Upper lobe of right lung (tissue), 1 donor: ENCODE results near the gene TCEA3. TPM values are rescaled to one million over a fixed set of nuclear protein-coding genes. Genes with fewer than 3 reads are reported as not detected.

Experiments
- ATAC-seq: fragments of 200-7000 bp; cut with Tn5 transposase; one replicate; pipeline ENCODE4 v1.9.1; 2020; ENCODE audit warnings: mild to moderate bottlenecking, moderate library complexity
- DNase-seq: peaks from one replicate; pipeline ENCODE4 v3.0.0-alpha.2; 2020
- H3K27ac ChIP-seq: fragments of 200-600 bp; one replicate; pipeline ENCODE4 v1.8.0; 2022
- H3K27me3 ChIP-seq: fragments of 200-600 bp; one replicate; pipeline ENCODE4 v1.8.0; 2022; ENCODE audit warnings: mild to moderate bottlenecking
- H3K36me3 ChIP-seq: fragments of 200-600 bp; one replicate; pipeline ENCODE4 v1.8.0; 2022
- H3K4me1 ChIP-seq: fragments of 200-600 bp; one replicate; pipeline ENCODE4 v1.8.0; 2022
- H3K4me3 ChIP-seq: fragments of 200-600 bp; one replicate; pipeline ENCODE4 v1.8.0; 2022; ENCODE audit warnings: mild to moderate bottlenecking
- H3K9me3 ChIP-seq: fragments of 200-600 bp; one replicate; pipeline ENCODE4 v1.8.0; 2022
- intact Hi-C: fragments of 100-400 bp; cut with DNase I; formaldehyde crosslinking; loops from one replicate; pipeline ENCODE4 v1.11.0; 2022
- total RNA-seq: library from RNA; stranded (reverse); fragmentation: NEBNext Ultra II Directional; extraction: Animal tissue kit (Norgen Biotek cat#: 25700); gene quantifications from one replicate; pipeline ENCODE4 v1.2.1, GENCODE V29; 2021
- TF ChIP-seq, protein P1 (sequence below): fragments of 200-600 bp; IDR thresholded peaks from one replicate; pipeline ENCODE4 v1.8.0; 2022; ENCODE audit warnings: antibody characterized with exemption
- donor health status: DM: no; HTN: yes; CAD: no; lungs with severe emphysema.

The TCEA3 gene
- total RNA-seq, 1 donor from 2014 or later, result 39.4 TPM

DNA sequence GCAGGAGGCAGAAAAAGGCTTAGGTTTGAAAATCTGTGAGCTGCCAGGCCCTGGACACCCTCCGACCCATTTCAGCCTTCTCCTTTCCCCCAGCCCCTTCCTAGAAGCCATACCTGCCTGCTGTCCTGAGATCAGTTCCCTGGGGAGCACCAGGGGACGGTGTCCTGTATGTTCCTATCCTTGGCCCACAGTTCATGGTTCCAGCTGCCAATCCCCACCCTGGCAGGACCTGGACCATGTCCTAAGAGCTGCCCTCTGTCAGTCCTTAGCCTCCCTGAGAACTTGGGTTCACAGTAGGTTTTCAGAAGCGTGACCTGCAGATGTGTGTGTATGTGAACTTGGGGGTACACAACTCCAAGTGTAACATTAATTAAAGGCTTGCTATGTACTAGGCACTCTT lies 3.8 kb downstream of the TCEA3 start:
- Histone ChIP-seq H3K4me3 (no peak overlapping the region), H3K27ac (no peak overlapping the region), H3K9me3 (no peaks in the 10 kb centered on the region), H3K36me3 (no peaks in the 10 kb centered on the region), H3K4me1 (peaks cover 23% of the 10 kb centered on the region), H3K27me3 (no peaks in the 10 kb centered on the region)
- no peak for ATAC-seq
- intact Hi-C loops, result no loop called here
- TF ChIP-seq, protein P1, sequence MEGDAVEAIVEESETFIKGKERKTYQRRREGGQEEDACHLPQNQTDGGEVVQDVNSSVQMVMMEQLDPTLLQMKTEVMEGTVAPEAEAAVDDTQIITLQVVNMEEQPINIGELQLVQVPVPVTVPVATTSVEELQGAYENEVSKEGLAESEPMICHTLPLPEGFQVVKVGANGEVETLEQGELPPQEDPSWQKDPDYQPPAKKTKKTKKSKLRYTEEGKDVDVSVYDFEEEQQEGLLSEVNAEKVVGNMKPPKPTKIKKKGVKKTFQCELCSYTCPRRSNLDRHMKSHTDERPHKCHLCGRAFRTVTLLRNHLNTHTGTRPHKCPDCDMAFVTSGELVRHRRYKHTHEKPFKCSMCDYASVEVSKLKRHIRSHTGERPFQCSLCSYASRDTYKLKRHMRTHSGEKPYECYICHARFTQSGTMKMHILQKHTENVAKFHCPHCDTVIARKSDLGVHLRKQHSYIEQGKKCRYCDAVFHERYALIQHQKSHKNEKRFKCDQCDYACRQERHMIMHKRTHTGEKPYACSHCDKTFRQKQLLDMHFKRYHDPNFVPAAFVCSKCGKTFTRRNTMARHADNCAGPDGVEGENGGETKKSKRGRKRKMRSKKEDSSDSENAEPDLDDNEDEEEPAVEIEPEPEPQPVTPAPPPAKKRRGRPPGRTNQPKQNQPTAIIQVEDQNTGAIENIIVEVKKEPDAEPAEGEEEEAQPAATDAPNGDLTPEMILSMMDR, result no peak
- DNase-seq, result no peak

DNA sequence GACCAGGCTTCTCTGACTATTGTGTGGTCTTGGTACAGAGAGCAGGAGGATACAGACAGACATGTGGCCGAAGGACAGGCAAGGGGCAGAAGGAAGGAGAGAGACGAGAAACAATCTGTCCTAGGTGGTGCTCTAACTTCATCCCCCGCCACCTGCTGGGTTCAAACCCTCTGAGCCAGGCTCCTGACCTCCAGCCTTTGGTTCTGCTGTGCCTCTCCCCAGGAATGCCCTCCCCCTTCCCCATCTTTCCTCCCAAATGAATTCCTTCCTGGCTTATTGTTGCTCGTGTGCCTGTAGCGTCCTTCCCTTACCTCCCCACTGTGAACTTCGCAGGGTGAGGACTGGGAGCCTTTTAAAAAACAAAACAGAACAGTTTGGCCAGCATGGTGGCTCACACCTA lies 5.4 kb downstream of the TCEA3 start:
- TF ChIP-seq, protein P1, result no peak
- DNase-seq (no peak), ATAC-seq (no peak)
- no peak overlapping the region for H3K27ac ChIP-seq
- intact Hi-C loops, result no loop called here
- H3K36me3 ChIP-seq, result no peaks in the 10 kb centered on the region
- H3K4me3 ChIP-seq, result no peak overlapping the region
- H3K27me3 ChIP-seq, result no peaks in the 10 kb centered on the region
- peaks cover 23% of the 10 kb centered on the region for H3K4me1 ChIP-seq
- no peaks in the 10 kb centered on the region for H3K9me3 ChIP-seq

DNA sequence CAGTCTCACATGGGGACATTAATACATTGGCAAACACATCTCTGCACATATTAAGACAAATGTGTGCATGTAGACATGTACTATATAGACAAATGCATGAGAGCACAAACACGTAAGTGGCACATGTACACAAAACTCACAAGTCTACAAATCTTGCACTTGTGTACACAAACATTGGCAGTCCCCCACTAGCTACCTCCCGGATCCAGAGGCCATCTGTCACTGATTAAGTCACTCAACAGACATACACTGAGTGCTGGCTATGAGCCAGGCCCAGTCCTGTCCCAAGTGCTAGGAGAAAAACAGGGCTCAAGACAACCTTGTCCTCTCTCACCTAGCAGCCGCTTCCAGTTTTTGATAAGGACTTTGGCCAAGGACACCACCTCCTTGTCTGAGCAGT lies 7.0 kb downstream of the TCEA3 start:
- DNase-seq (no peak), ATAC-seq (no peak)
- Histone ChIP-seq H3K27ac (no peak overlapping the region), H3K36me3 (no peaks in the 10 kb centered on the region), H3K9me3 (no peaks in the 10 kb centered on the region), H3K27me3 (no peaks in the 10 kb centered on the region), H3K4me3 (no peak overlapping the region), H3K4me1 (peaks cover 9% of the 10 kb centered on the region)
- TF ChIP-seq, protein P1, result no peak
- intact Hi-C loops, result no loop called here

DNA sequence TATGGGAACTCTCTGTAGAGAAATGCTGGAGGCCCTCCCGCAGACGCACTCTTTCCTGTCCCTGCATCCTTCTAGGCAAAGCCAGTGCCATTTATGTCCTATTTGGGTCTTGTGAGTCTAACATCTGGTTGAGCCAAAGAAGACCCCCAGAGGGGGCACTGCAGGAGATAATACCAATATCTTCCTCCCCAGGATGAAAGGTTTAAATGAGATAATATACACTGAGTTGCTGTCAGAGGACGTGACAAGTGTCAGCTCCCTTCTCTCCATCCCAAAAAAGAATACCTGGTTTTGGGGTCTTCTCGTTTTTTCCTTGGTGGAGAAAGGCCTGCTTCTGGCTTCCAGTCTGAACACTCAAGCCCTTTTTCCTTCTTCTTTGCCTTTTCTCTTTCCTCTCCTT lies 7.6 kb downstream of the TCEA3 start:
- intact Hi-C loops, result no loop called here
- H3K36me3 ChIP-seq, result no peaks in the 10 kb centered on the region
- peaks cover 3% of the 10 kb centered on the region for H3K4me1 ChIP-seq
- no peak overlapping the region for H3K4me3 ChIP-seq
- DNase-seq (no peak), ATAC-seq (no peak)
- no peak overlapping the region for H3K27ac ChIP-seq
- no peaks in the 10 kb centered on the region for H3K27me3 ChIP-seq
- no peaks in the 10 kb centered on the region for H3K9me3 ChIP-seq
- TF ChIP-seq, protein P1, result no peak

DNA sequence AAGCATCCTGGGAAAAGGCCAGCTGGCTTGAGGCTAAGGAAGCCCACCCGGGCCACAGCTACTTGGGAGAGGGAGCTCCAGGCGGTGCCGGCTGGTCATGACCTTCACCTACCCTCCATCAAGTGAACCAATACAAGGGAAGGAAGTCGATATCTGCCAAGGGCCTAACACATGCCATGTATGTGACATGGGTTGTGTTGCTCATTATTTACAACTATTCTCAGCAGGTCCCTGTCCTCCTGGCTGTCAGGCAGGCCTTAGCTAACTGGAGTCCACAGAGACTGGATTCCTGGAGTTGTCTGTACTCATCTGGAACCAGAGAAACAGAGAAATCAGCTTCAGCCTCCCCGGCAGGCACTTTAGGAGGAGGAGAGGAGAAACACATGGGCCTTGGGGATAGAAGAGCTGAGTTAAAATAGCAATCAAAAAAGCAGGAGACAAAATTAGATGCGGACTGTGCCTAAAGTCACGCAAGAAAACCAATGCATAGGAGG lies 15.7 kb downstream of the TCEA3 start:
- H3K4me1 ChIP-seq, result peaks cover 8% of the 10 kb centered on the region
- H3K36me3 ChIP-seq, result peaks cover 15% of the 10 kb centered on the region
- H3K27me3 ChIP-seq, result no peaks in the 10 kb centered on the region
- no peaks in the 10 kb centered on the region for H3K9me3 ChIP-seq
- intact Hi-C loops, result no loop called here
- TF ChIP-seq, protein P1, result no peak
- ATAC-seq (no peak), DNase-seq (no peak)
- no peak overlapping the region for H3K4me3 ChIP-seq
- H3K27ac ChIP-seq, result no peak overlapping the region

DNA sequence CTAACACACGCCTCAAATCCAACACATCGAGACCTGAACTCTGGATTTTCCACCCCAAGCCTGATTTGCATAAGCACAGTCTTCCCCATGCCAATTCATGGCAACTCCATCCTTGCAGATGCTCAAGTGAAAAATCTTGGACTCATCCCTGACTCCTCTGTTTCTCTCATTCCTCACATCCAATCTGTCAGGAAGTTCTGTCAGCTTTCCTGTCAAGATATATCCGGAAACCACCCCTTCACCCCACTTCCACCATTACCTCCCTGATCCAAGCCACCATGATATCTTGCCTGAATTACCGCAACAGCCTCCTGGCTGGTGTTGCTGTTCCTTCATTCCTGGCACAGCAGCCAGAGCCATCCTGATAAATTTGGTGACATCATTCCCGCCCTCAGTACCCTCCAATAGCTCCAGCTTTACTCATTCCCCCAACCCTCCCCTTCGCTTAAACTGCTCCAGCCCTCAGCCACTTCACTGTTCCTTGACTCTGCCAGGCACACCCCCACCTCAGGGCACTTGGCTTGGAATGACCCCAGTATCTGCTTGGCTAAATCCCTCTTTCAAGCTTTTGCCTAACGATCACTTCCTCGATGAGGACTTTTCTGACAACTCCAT lies 17.4 kb downstream of the TCEA3 start:
- H3K36me3 ChIP-seq, result peaks cover 15% of the 10 kb centered on the region
- TF ChIP-seq, protein P1, result no peak
- H3K9me3 ChIP-seq, result no peaks in the 10 kb centered on the region
- no peak overlapping the region for H3K4me3 ChIP-seq
- no peak overlapping the region for H3K27ac ChIP-seq
- ATAC-seq, result no peak
- no peak for DNase-seq
- H3K4me1 ChIP-seq, result peaks cover 25% of the 10 kb centered on the region
- H3K27me3 ChIP-seq, result no peaks in the 10 kb centered on the region
- intact Hi-C loops, result no loop called here
